ENCODE measurements around the gene NKD2.

NKD2 gene

DNA sequence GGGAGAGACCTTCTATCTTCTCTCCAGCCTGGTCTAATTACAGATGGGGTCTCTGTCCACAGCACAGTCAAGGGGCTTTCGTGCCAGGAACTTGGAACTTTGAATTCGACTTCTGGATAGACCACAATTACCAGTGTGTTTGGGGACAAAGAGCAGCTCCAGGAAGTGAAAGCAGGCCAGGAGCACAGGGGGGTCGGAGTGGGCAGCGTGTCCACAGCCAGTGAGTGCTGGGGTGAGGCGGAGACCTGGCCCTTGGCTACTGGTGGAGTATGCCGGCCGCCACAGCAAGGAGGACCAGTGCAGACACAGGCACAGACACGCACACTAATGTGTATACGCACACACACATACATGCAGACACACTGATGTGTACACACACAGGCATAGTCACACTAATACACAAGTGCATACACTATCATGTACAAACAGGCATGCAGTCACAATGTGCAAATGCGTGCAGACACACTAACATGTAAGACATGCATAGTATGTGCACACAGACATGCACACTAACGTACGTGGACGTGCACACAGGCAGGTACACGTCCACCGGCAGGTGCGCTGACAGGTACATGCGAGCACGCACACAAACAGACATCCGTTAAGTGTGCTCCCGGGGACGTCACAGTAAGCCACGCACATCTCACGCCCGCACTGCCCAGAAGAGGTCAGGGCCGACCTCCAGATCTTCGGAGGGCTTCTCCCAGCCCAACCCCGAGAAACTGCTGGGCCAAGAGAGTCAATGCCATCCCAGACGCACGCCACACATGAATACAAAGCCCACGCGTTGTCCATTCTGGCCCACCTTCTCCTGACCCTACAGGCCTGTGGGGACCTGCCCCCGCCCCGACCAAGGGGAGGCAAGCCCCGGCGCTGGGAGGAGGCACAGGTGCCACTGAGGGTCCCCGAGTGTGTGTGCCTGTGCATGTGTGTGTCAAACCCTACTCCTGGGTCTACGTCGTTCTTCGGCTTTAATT, 46.5 kb downstream of the NKD2 start:
- H3K4me3 Mint-ChIP-seq: no peak overlapping the region

DNA sequence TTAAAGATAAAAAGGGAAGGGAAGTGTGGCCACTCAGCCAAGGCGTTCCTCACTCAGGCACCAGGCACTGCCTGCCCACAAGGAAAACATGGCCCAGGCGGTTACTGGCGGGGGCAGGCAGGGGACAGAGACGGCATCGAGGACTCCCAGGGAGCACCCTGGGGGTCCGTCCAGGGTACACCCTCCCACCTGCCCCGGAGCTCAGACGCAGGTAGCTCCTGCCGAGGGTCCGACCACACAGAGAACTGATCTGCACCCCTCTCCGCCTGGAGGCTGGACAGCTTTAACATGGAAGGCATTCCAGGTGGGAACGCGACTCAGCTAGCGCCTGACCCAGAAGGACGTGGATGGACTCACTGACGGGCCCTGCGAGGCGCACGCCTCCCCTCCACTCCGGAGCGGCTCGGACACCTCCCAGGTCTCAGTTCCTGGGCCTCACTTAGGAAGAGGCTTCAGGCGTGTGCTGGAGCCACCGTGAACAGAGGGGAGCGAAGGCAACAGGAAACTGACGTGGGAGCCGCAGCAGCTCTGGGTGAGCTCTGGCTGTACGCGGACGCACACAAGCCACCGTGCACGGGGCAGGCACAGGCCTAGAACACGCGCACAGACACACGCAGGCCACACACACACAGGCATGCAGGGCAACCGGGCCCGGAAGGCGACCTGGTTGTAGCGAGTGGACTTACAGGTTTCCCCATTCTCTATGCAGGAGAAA, 47.5 kb downstream of the NKD2 start:
- H3K4me3 Mint-ChIP-seq: no peak overlapping the region
- H3K9me3 Mint-ChIP-seq: no peaks in the 10 kb centered on the region
- no peak for DNase-seq
- peaks cover 2% of the 10 kb centered on the region for H3K27me3 Mint-ChIP-seq (ENCODE audit: low read depth, poor library complexity)
- peaks cover 5% of the 10 kb centered on the region for H3K36me3 Mint-ChIP-seq (ENCODE audit: low read depth)
- peaks cover 36% of the 10 kb centered on the region for H3K4me1 Mint-ChIP-seq
- TF ChIP-seq, protein P1, sequence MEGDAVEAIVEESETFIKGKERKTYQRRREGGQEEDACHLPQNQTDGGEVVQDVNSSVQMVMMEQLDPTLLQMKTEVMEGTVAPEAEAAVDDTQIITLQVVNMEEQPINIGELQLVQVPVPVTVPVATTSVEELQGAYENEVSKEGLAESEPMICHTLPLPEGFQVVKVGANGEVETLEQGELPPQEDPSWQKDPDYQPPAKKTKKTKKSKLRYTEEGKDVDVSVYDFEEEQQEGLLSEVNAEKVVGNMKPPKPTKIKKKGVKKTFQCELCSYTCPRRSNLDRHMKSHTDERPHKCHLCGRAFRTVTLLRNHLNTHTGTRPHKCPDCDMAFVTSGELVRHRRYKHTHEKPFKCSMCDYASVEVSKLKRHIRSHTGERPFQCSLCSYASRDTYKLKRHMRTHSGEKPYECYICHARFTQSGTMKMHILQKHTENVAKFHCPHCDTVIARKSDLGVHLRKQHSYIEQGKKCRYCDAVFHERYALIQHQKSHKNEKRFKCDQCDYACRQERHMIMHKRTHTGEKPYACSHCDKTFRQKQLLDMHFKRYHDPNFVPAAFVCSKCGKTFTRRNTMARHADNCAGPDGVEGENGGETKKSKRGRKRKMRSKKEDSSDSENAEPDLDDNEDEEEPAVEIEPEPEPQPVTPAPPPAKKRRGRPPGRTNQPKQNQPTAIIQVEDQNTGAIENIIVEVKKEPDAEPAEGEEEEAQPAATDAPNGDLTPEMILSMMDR (IDR thresholded peaks at IDR 0.05): no peak
- H3K27ac Mint-ChIP-seq: peak overlapping the region; percentile 80

More for the DNA sequence above, 46.5 kb downstream of the NKD2 start:
- H3K27me3 Mint-ChIP-seq (ENCODE audit: low read depth, poor library complexity): peaks cover 2% of the 10 kb centered on the region
- H3K4me1 Mint-ChIP-seq: peaks cover 36% of the 10 kb centered on the region
- peaks cover 5% of the 10 kb centered on the region for H3K36me3 Mint-ChIP-seq (ENCODE audit: low read depth)
- DNase-seq: no peak
- no peaks in the 10 kb centered on the region for H3K9me3 Mint-ChIP-seq
- TF ChIP-seq, protein P1 (IDR thresholded peaks at IDR 0.05): no peak
- peak overlapping the region; percentile 71 for H3K27ac Mint-ChIP-seq

DNA sequence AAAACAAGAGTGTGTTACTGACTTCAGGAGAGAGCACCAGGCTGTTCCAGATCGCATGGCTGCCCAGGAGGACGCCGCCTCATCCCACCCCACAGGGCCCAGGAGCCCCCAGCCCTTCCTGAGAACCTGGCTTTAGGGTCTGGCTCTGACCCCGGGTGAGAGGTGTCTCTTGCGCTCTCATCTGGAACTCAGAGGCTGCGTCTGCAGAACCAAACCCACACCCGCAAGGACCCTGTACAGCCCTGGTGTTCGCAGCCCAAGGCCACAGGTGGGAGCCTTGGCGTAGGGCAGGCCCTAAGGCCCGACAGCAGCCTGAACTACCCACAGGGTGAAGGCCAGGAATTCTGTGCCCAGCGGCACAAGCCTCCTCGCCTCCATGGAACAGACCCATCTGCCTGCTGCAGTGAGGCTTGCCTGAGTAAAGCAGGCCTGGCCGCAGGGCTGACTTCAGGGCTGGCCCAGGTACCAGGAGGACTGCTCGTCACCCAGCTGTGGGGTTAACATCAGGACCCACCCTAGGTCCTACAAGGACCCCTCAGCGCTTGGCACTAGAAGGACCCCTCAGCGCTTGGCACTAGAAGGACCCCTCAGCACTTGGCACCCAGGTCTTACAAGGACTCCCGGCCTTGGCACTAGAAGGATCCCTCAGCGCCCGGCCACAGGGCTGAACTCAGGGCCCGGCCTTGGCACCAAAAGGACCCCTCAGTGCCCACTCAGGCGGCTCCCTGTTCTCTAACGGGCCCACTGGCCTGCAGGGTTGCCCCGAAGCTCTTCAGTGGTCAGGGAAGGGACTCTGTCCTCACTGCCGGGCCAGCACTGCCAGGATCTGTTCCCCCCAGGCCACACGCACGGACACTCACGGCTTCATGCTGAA, 48.2 kb downstream of the NKD2 start:
- no peaks in the 10 kb centered on the region for H3K9me3 Mint-ChIP-seq
- TF ChIP-seq, protein P1 (IDR thresholded peaks at IDR 0.05): no peak
- H3K27ac Mint-ChIP-seq: no peak overlapping the region
- peaks cover 36% of the 10 kb centered on the region for H3K4me1 Mint-ChIP-seq
- H3K36me3 Mint-ChIP-seq (ENCODE audit: low read depth): peaks cover 5% of the 10 kb centered on the region
- no peak overlapping the region for H3K4me3 Mint-ChIP-seq
- no peak for DNase-seq
- H3K27me3 Mint-ChIP-seq (ENCODE audit: low read depth, poor library complexity): no peaks in the 10 kb centered on the region

DNA sequence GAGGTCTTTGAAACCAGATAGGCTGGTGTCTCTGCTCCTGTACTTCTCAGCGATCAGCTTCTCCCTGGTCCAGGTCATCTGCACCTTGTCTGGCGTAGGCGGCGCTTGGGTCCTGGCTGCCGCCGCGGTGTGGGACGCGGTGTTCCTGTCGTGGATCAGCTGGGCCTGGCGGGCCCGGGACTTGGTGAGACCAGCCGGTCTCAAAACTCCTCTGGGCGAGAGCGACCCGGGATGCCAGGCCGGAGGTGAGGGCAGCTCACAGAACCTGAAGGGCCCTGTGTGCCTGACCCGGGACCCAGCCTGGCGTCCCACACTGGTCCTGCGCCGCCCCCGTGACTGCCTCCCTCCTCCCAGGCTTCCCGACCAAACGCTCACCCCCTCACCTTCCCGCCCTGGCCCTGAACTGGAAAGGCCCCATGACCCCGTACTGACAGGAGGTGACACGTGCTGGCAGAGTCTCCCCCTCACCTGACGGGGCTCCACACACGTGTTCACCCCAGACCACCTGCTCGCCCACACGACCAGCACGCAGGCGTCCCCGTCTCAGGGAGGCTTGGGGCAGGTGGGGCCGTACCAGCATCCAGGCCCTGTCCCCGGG, 49.0 kb downstream of the NKD2 start:
- TF ChIP-seq, protein P1 (IDR thresholded peaks at IDR 0.05): no peak
- Mint-ChIP-seq H3K9me3 (no peaks in the 10 kb centered on the region), H3K4me3 (no peak overlapping the region), H3K27me3 (ENCODE audit: low read depth, poor library complexity) (no peaks in the 10 kb centered on the region), H3K27ac (no peak overlapping the region), H3K36me3 (ENCODE audit: low read depth) (no peaks in the 10 kb centered on the region), H3K4me1 (peaks cover 41% of the 10 kb centered on the region)
- peak; percentile 1 for DNase-seq
